Common myeloid progenitor, CD34-positive (primary cell): ENCODE data around the gene ZNF691.

ENCODE experiments used
- CTCF ChIA-PET: fragments of 350-600 bp; sonication (Branson Sonifier 250); formaldehyde crosslinking; loops from one replicate; lab custom pipeline; 2021; ENCODE audit warnings: antibody characterized with exemption; lab: Charles Lee
- POLR2A ChIA-PET: fragments of 350-600 bp; sonication (Branson Sonifier 250); formaldehyde crosslinking; loops from one replicate; lab custom pipeline; 2021; ENCODE audit warnings: antibody characterized with exemption; lab: Charles Lee
- DNase-seq, 3 donors: peaks; one replicate each; pipeline versions ENCODE4 v3.0.0 to v3.0.0-alpha.2; 2013
- H3K27ac ChIP-seq, 2 experiments: 1 replicate in 1 of 2; 2 replicates in 1 of 2; pipeline ENCODE4 v1.7.0; 2013; ENCODE audit warnings: inconsistent platforms in 2 of 2, low read length in 2 of 2, mild to moderate bottlenecking in 2 of 2, low read depth in 1 of 2, moderate library complexity in 1 of 2; ENCODE audit not compliant: severe bottlenecking in 2 of 2, insufficient read depth in 1 of 2, poor library complexity in 1 of 2
- H3K27me3 ChIP-seq, 5 experiments: replicated peaks in 2 of 5; 1 replicate in 3 of 5; 2 replicates in 2 of 5; pipeline versions ENCODE4 v1.6.1 to v1.7.0; 2013; ENCODE audit warnings: low read length in 4 of 5, mild to moderate bottlenecking in 2 of 5, moderate library complexity in 2 of 5, inconsistent platforms in 1 of 5; ENCODE audit not compliant: insufficient read depth in 5 of 5, control insufficient read depth in 4 of 5
- H3K36me3 ChIP-seq, 4 experiments: 1 replicate in 2 of 4; 2 replicates in 2 of 4; pipeline versions ENCODE4 v1.6.1 to v1.7.0; 2013; ENCODE audit warnings: low read length in 3 of 4, control low read depth in 1 of 4, mild to moderate bottlenecking in 1 of 4; ENCODE audit not compliant: control insufficient read depth in 4 of 4, insufficient read depth in 4 of 4
- H3K4me1 ChIP-seq, 4 experiments: 1 replicate in 3 of 4; 2 replicates in 1 of 4; pipeline versions ENCODE4 v1.6.1 to v1.7.1; 2013; ENCODE audit warnings: low read length in 3 of 4, mild to moderate bottlenecking in 3 of 4, control low read depth in 1 of 4, inconsistent platforms in 1 of 4, moderate library complexity in 1 of 4; ENCODE audit not compliant: control insufficient read depth in 4 of 4, insufficient read depth in 4 of 4; ENCODE audit errors: control extremely low read depth in 1 of 4
- H3K4me3 ChIP-seq, 7 experiments: 1 replicate in 4 of 7; 2 replicates in 3 of 7; pipeline versions ENCODE4 v1.5.1 to v1.7.0; 2013; ENCODE audit warnings: mild to moderate bottlenecking in 7 of 7, low read length in 6 of 7, moderate library complexity in 6 of 7, inconsistent platforms in 2 of 7, low read depth in 2 of 7, control low read depth in 1 of 7; ENCODE audit not compliant: insufficient read depth in 4 of 7, control insufficient read depth in 1 of 7; ENCODE audit errors: extremely low read depth in 1 of 7
- H3K9me3 ChIP-seq, 5 experiments: 1 replicate in 4 of 5; 2 replicates in 1 of 5; pipeline versions ENCODE4 v1.6.1 to v1.7.1; 2013; ENCODE audit warnings: low read length in 4 of 5, mild to moderate bottlenecking in 2 of 5, inconsistent platforms in 1 of 5, low read depth in 1 of 5, moderate library complexity in 1 of 5; ENCODE audit not compliant: control insufficient read depth in 4 of 5, insufficient read depth in 2 of 5; ENCODE audit errors: control extremely low read depth in 1 of 5
- WGBS: methylation state at CpG from one replicate; pipeline ENCODE4 v1.1.5; 2013; ENCODE audit not compliant: insufficient coverage; 5-methylcytosine and 5-hydroxymethylcytosine counted together

ZNF691 gene

GRCh38 chr1:42886046-42886739 lies 39.8 kb downstream of the ZNF691 start:
- peaks cover 0 to under 1% (median 0%) of the 10 kb centered on the region in 5 experiments for H3K9me3 ChIP-seq
- 94% methylated on average over 11 of the region's 16 CpGs for WGBS
- no peak overlapping the region for H3K27ac ChIP-seq
- POLR2A ChIA-PET: no interaction called here
- H3K36me3 ChIP-seq: no peaks in the 10 kb centered on the region
- H3K27me3 ChIP-seq: no peaks in the 10 kb centered on the region
- CTCF ChIA-PET: no interaction called here
- no peak overlapping the region for H3K4me3 ChIP-seq
- no peak for DNase-seq
- no peaks in the 10 kb centered on the region for H3K4me1 ChIP-seq

- H3K4me3 ChIP-seq: no peak overlapping the region
- H3K9me3 ChIP-seq: no peaks in the 10 kb centered on the region
- no peak for DNase-seq
- ChIA-PET CTCF (interaction anchor here (1.9 kb wide), 1 partner anchor 109 kb away, joined by 4 read pairs; no protein-coding TSS in a partner anchor), POLR2A (no interaction called here)
- no peaks in the 10 kb centered on the region for H3K36me3 ChIP-seq
- WGBS: 93% methylated on average over 21 of the region's 21 CpGs
- no peak overlapping the region for H3K27ac ChIP-seq
- H3K27me3 ChIP-seq: no peaks in the 10 kb centered on the region
- no peaks in the 10 kb centered on the region for H3K4me1 ChIP-seq
Measured at GRCh38 chr1:42886800-42887199, 40.4 kb downstream of the ZNF691 start.

GRCh38 chr1:42887366-42887765 lies 41.0 kb downstream of the ZNF691 start:
- no peak for DNase-seq
- H3K27ac ChIP-seq: no peak overlapping the region
- H3K4me1 ChIP-seq: no peaks in the 10 kb centered on the region
- H3K9me3 ChIP-seq: no peaks in the 10 kb centered on the region
- H3K4me3 ChIP-seq: no peak overlapping the region
- WGBS: 96% methylated on average over 20 of the region's 20 CpGs
- POLR2A ChIA-PET: no interaction called here
- H3K36me3 ChIP-seq: no peaks in the 10 kb centered on the region
- no peaks in the 10 kb centered on the region for H3K27me3 ChIP-seq
- CTCF ChIA-PET: interaction anchor here (1.0 to 1.9 kb wide), 2 partner anchors 9 to 110 kb away, joined by 3 to 4 read pairs; no protein-coding TSS in a partner anchor

DNA sequence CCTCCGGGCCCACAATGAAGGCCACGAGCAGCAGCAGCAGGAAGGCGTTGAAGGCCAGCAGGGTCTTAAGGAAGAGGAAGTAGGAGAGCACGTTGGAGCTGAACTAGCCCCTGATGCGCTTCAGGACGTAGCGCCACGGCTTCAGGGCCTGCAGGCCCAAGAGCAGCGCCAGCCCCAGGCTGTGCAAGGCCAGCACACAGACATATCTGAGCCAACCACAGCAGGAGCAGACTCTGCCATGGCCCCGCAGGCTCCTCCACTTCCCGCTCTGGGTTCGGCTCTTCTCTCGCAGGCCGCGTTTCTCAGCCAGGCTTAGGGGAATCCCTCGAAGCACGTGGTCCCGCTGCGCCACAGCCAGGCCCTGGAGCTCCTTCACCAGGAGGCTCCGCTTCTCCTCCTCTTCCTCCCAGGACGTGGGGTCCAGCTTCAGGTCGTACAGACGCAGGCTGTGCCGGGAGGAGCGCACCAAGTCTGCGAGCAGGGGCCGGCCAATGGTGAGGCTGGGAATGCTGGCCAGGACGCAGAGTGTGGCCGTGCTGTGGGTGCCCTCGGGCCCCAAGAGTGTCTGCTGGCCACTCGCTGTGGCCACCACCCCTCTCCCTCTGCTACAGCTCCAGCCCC lies 41.7 kb downstream of the ZNF691 start:
- WGBS: 94% methylated on average over 31 of the region's 31 CpGs
- Histone ChIP-seq H3K9me3 (no peaks in the 10 kb centered on the region), H3K4me3 (no peak overlapping the region), H3K36me3 (no peaks in the 10 kb centered on the region), H3K4me1 (no peaks in the 10 kb centered on the region), H3K27ac (no peak overlapping the region), H3K27me3 (no peaks in the 10 kb centered on the region)
- peak in 2 of 3 donors; percentile 23 to 37 for DNase-seq
- ChIA-PET CTCF (interaction anchor here (1.0 to 1.9 kb wide), 2 partner anchors 8 to 111 kb away, joined by 3 to 4 read pairs; no protein-coding TSS in a partner anchor), POLR2A (no interaction called here)

DNA sequence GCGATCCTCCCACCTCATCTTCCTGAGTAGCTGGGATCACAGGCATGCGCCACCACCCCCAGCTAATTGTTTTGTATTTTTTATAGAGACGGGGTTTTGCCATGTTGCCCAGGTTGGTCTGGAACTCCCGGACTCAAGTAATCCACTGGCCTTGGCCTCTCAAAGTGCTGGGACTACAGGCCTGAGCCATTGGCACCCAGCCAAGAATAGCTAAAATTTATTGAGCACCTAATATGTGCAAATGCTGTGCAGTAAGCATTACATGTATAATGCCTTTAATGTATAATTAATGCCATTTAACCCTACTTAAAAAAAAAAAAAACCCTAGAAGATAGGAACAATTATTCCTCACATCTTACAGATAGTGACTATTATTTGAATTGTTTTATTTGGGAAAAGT lies 42.9 kb downstream of the ZNF691 start:
- 80% methylated on average over 3 of the region's 4 CpGs for WGBS
- no peak overlapping the region for H3K4me3 ChIP-seq
- no peaks in the 10 kb centered on the region for H3K27me3 ChIP-seq
- peaks cover 0 to under 1% (median 0%) of the 10 kb centered on the region in 5 experiments for H3K9me3 ChIP-seq
- no peaks in the 10 kb centered on the region for H3K4me1 ChIP-seq
- H3K36me3 ChIP-seq: no peaks in the 10 kb centered on the region
- POLR2A ChIA-PET: no interaction called here
- no peak for DNase-seq
- CTCF ChIA-PET: interaction anchor here (0.6 kb wide), 1 partner anchor 110 kb away, joined by 3 read pairs; no protein-coding TSS in a partner anchor
- H3K27ac ChIP-seq: no peak overlapping the region

DNA sequence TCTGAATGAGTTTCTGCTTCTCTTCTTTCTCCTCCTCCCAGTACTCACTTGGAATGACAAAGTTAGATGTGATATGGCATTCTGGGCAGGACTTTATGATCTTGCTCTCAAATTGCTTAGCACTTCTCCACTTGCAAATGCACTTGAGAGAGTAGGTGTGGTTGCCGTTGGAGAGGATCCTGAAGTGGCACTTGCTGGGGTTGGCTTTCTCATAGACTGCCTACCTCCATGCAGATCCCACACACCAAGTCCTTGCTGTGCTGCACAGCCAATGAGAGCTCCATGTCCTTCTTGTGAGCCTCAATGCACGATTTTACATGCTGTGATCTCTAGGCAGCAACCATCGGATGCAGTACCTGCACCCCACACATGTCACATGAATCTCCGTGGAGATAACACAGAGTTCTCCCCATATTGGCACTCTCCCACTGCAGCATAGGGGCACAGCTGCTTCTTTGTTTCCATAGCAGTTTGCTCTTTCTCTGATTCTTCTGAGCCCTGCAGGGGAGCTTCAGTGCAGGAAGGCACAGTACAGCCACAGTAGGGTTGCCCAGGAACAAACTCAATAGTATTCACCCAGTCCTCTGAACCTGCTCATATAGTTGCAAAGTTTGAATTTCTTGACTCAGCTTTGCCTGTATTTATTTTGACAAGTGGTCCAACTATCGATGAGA lies 45.2 kb downstream of the ZNF691 start:
- ChIA-PET CTCF (no interaction called here), POLR2A (interaction anchor here (0.6 kb wide), 1 partner anchor 96 kb away, joined by 4 read pairs; no protein-coding TSS in a partner anchor)
- Histone ChIP-seq H3K9me3 (peaks cover 0 to 5% (median 0%) of the 10 kb centered on the region in 5 experiments), H3K27me3 (no peaks in the 10 kb centered on the region), H3K36me3 (no peaks in the 10 kb centered on the region), H3K4me3 (no peak overlapping the region), H3K27ac (no peak overlapping the region), H3K4me1 (no peaks in the 10 kb centered on the region)
- 79% methylated on average over 5 of the region's 5 CpGs for WGBS
- no peak for DNase-seq
